ENCODE results near the gene SUCO. TPM values are rescaled to one million over a fixed set of nuclear protein-coding genes. Genes with fewer than 3 reads are reported as not detected.

Gene SUCO
- total RNA-seq, 2 donors from 2014 or later: 19.5 to 43.5 TPM

GRCh38 chr1:172545396-172546004, 12.6 kb downstream of the SUCO start:
- ATAC-seq (ENCODE audit: insufficient number of reproducible peaks, low FRiP score, low read depth): no peak
- H3K4me1 ChIP-seq (ENCODE audit: control insufficient read depth in 1 of 2, low read depth in 2 of 2): peaks cover 11 to 19% of the 10 kb centered on the region in 2 donors

GRCh38 chr1:172547071-172547470, 14.1 kb downstream of the SUCO start:
- no peak overlapping the region for H3K4me3 ChIP-seq
- H3K9me3 ChIP-seq: no peaks in the 10 kb centered on the region
- H3K27me3 ChIP-seq (replicated peaks; ENCODE audit: insufficient read depth): no peaks in the 10 kb centered on the region
- no peaks in the 10 kb centered on the region for H3K36me3 ChIP-seq
- ATAC-seq (ENCODE audit: insufficient number of reproducible peaks, low FRiP score, low read depth) (no peak), DNase-seq (ENCODE audit: low spot score) (no peak)
- no peak for TF ChIP-seq CTCF (IDR thresholded peaks at IDR 0.05)
- H3K4me1 ChIP-seq (ENCODE audit: control insufficient read depth in 1 of 2, low read depth in 2 of 2): peaks cover 11 to 19% of the 10 kb centered on the region in 2 donors
- no peak overlapping the region for H3K27ac ChIP-seq

More at GRCh38 chr1:172545396-172546004, 12.6 kb downstream of the SUCO start:
- H3K27ac ChIP-seq: no peak overlapping the region
- no peak for DNase-seq (ENCODE audit: low spot score)
- H3K4me3 ChIP-seq: no peak overlapping the region
- no peak for TF ChIP-seq CTCF (IDR thresholded peaks at IDR 0.05)
- no peaks in the 10 kb centered on the region for H3K9me3 ChIP-seq
- no peaks in the 10 kb centered on the region for H3K27me3 ChIP-seq (replicated peaks; ENCODE audit: insufficient read depth)
- no peaks in the 10 kb centered on the region for H3K36me3 ChIP-seq

- Histone ChIP-seq H3K4me1 (ENCODE audit: control insufficient read depth in 1 of 2, low read depth in 2 of 2) (peaks cover 11 to 19% of the 10 kb centered on the region in 2 donors), H3K4me3 (no peak overlapping the region), H3K9me3 (no peaks in the 10 kb centered on the region), H3K36me3 (no peaks in the 10 kb centered on the region), H3K27me3 (replicated peaks; ENCODE audit: insufficient read depth) (no peaks in the 10 kb centered on the region), H3K27ac (no peak overlapping the region)
- TF ChIP-seq CTCF (IDR thresholded peaks at IDR 0.05): no peak
- ATAC-seq (ENCODE audit: insufficient number of reproducible peaks, low FRiP score, low read depth): no peak
- no peak for DNase-seq (ENCODE audit: low spot score)
These were observed 16.8 kb downstream of the SUCO start for GRCh38 chr1:172549621-172550280.

- Histone ChIP-seq H3K4me3 (no peak overlapping the region), H3K9me3 (no peaks in the 10 kb centered on the region), H3K36me3 (no peaks in the 10 kb centered on the region), H3K4me1 (ENCODE audit: control insufficient read depth in 1 of 2, low read depth in 2 of 2) (peaks cover 11 to 19% of the 10 kb centered on the region in 2 donors), H3K27me3 (replicated peaks; ENCODE audit: insufficient read depth) (no peaks in the 10 kb centered on the region), H3K27ac (no peak overlapping the region)
- ATAC-seq (ENCODE audit: insufficient number of reproducible peaks, low FRiP score, low read depth): no peak
- no peak for DNase-seq (ENCODE audit: low spot score)
- no peak for TF ChIP-seq CTCF (IDR thresholded peaks at IDR 0.05)
These were observed 18.3 kb downstream of the SUCO start for GRCh38 chr1:172551279-172551678.

- H3K9me3 ChIP-seq: no peaks in the 10 kb centered on the region
- no peak for ATAC-seq (ENCODE audit: insufficient number of reproducible peaks, low FRiP score, low read depth)
- H3K4me1 ChIP-seq (ENCODE audit: control insufficient read depth in 1 of 2, low read depth in 2 of 2): peaks cover 2 to 3% of the 10 kb centered on the region in 2 donors
- no peak overlapping the region for H3K4me3 ChIP-seq
- TF ChIP-seq CTCF (IDR thresholded peaks at IDR 0.05): no peak
- no peaks in the 10 kb centered on the region for H3K27me3 ChIP-seq (replicated peaks; ENCODE audit: insufficient read depth)
- no peak for DNase-seq (ENCODE audit: low spot score)
- H3K36me3 ChIP-seq: peaks cover 11% of the 10 kb centered on the region
- no peak overlapping the region for H3K27ac ChIP-seq
These were observed 22.0 kb downstream of the SUCO start for GRCh38 chr1:172554915-172555314.

Data from thoracic aorta (tissue), 2 donors.